ENCODE results near the gene KLHL22. TPM values are rescaled to one million over a fixed set of nuclear protein-coding genes. Genes with fewer than 3 reads are reported as not detected.

KLHL22 gene
- total RNA-seq, 4 donors from 2014 or later, result 38.0 to 76.9 (median 61.0) TPM

DNA sequence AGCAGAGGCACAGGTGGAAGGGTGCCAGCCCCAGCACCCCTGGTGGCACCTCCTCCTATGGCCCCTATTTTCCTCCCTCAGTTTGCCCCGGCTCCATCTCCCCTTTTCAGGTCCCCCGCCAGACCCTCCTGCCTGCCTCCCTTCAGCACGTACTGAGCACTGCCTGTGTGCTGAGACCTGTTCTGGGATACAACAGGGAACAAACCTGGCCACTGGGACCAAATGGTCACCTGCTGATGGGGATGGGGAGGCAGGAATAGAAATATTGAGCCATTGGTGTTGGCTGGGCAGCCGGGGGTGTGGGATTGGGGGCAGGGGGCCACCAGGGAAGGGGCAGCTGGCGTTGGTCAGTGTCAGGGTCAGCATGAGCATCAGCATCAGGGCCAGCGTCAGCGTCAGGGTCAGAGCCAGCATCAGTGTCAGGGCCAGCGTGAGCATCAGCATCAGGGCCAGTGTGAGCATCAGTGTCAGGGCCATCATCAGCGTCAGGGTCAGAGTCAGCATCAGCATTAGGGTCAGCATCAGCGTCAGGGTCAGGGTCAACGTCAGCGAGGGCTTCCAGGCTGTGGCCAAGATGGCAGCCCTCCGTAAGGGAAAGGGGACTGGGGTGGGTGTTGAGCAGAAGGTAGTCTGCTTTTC lies 94.1 kb downstream of the KLHL22 start:
- no peak overlapping the region for H3K27ac ChIP-seq
- no peaks in the 10 kb centered on the region for H3K27me3 ChIP-seq
- peaks cover 10 to 11% of the 10 kb centered on the region in 2 donors for H3K36me3 ChIP-seq
- no peak for DNase-seq
- intact Hi-C loops (cut with DNase I), result no loop called here
- no peaks in the 10 kb centered on the region for H3K9me3 ChIP-seq
- TF ChIP-seq, protein P1, sequence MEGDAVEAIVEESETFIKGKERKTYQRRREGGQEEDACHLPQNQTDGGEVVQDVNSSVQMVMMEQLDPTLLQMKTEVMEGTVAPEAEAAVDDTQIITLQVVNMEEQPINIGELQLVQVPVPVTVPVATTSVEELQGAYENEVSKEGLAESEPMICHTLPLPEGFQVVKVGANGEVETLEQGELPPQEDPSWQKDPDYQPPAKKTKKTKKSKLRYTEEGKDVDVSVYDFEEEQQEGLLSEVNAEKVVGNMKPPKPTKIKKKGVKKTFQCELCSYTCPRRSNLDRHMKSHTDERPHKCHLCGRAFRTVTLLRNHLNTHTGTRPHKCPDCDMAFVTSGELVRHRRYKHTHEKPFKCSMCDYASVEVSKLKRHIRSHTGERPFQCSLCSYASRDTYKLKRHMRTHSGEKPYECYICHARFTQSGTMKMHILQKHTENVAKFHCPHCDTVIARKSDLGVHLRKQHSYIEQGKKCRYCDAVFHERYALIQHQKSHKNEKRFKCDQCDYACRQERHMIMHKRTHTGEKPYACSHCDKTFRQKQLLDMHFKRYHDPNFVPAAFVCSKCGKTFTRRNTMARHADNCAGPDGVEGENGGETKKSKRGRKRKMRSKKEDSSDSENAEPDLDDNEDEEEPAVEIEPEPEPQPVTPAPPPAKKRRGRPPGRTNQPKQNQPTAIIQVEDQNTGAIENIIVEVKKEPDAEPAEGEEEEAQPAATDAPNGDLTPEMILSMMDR (IDR thresholded peaks at IDR 0.05), result no peak
- no peak for TF ChIP-seq POLR2A (IDR thresholded peaks at IDR 0.05)
- WGBS, 2 donors, result 85 to 88% methylated on average over 10 to 13 of the region's 13 CpGs
- H3K4me1 ChIP-seq, result peaks cover 4 to 18% of the 10 kb centered on the region in 2 donors
- no peak overlapping the region for H3K4me3 ChIP-seq (replicated peaks in 1 of 3)

DNA sequence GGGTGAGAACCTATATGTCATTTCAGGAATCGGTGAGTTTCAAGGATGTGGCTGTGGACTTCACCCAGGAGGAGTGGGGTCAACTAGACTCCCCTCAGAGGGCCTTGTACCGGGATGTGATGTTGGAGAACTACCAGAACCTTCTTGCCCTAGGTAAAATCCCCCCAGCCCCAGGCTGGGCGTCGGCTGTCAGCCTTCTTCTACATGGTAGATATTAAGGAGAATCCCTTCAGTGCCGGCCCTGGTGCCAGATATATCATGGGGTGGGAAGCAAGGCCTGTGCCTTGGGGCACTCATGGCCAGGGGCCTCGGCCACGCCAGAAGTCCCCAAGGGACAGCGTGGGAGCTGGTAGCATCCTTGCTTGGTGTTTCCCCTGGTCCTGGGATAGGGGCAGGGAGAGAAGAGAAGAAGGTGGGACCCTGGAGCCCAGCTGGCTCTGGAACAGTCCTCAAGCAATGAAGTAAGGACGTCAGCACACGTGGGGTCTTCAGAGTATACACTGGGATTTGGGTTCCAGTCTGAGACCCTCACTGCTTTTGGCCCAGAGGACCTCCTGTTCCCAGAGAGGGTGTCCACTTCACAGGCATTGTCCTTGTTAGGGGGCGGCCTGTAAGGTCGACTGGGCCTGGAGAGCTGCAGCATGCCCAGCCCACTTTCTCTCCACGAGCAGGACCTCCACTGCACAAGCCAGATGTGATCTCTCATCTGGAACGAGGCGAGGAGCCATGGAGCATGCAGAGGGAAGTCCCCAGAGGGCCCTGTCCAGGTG lies 94.8 kb downstream of the KLHL22 start:
- Histone ChIP-seq H3K27me3 (no peaks in the 10 kb centered on the region), H3K27ac (no peak overlapping the region), H3K36me3 (peaks cover 4 to 7% of the 10 kb centered on the region in 2 donors), H3K9me3 (no peaks in the 10 kb centered on the region), H3K4me3 (replicated peaks in 1 of 3) (no peak overlapping the region), H3K4me1 (peaks cover 4 to 18% of the 10 kb centered on the region in 2 donors)
- WGBS, 2 donors, result 64 to 82% methylated on average over 9 to 13 of the region's 15 CpGs
- DNase-seq, result peak; percentile 71 to 75
- TF ChIP-seq POLR2A (IDR thresholded peaks at IDR 0.05), result no peak
- TF ChIP-seq, protein P1 (IDR thresholded peaks at IDR 0.05), result no peak
- intact Hi-C loops (cut with DNase I), result no loop called here

DNA sequence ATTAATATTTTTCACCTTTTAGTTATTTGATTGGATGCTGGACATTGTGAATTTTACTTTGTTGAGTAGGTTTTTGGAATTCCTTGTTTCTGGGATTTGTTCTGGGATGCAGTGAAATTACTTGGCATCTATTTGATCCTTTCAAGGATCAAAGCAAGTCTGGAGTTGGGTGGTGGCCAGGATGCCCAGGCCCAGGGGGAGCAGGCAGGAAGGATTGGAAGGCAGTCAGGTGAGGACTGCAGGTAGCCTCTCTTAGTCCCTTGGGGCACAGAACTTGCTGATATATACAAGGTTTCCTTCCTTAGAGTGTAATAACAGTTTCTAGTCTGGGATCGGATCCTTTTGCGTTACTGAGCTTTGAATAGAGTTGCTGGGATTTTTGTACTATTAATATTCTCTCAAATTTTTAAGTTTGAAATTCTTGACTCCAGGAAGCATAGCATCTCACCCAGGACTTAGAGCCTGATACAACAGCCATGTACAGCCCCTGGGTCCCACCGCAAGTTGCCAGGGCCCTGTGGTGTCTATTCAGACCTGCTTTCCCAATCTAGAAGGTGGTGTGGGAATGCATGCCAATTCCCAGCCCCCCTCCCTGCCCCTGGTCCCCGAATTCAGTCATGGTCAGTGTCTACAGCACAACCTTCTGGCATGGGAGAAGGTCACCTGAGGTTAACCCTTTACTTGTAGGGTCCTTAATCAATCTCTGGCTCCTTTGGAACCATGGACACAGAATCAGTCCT lies 95.6 kb downstream of the KLHL22 start:
- H3K9me3 ChIP-seq, result no peaks in the 10 kb centered on the region
- 49 to 59% methylated on average over 3 to 4 of the region's 4 CpGs for WGBS, 2 donors
- no peak for TF ChIP-seq POLR2A (IDR thresholded peaks at IDR 0.05)
- TF ChIP-seq, protein P1 (IDR thresholded peaks at IDR 0.05), result no peak
- no peaks in the 10 kb centered on the region for H3K27me3 ChIP-seq
- H3K4me1 ChIP-seq, result peaks cover 9 to 26% of the 10 kb centered on the region in 2 donors
- no peaks in the 10 kb centered on the region for H3K36me3 ChIP-seq
- no peak overlapping the region for H3K4me3 ChIP-seq (replicated peaks in 1 of 3)
- peak; percentile 65 to 67 for DNase-seq
- intact Hi-C loops (cut with DNase I), result no loop called here
- H3K27ac ChIP-seq, result no peak overlapping the region

DNA sequence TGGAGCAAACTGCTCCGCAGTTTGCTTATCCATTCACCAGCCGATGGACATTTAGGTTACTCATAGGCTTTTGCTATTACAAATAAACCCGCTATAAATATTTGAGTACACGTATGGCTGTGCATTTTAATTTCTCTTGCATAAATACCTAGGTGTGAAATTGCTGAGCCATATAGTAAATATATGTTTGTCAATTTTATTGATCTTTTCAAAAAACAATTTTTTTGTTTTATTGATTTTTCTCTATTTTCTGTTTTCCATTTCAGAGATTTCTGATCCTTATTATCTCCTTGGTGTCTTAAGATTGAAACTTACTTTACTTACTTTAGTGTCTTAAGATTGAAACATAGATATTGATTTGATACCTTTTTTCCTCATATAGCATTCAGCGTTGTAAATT lies 97.2 kb downstream of the KLHL22 start:
- DNase-seq, result no peak
- no peak overlapping the region for H3K27ac ChIP-seq
- intact Hi-C loops (cut with DNase I), result no loop called here
- H3K36me3 ChIP-seq, result no peaks in the 10 kb centered on the region
- H3K4me1 ChIP-seq, result peaks cover 15 to 37% of the 10 kb centered on the region in 2 donors
- no peaks in the 10 kb centered on the region for H3K27me3 ChIP-seq
- no peak overlapping the region for H3K4me3 ChIP-seq (replicated peaks in 1 of 3)
- 98 to 99% methylated on average over 5 of the region's 5 CpGs for WGBS, 2 donors
- TF ChIP-seq, protein P1 (IDR thresholded peaks at IDR 0.05), result no peak
- no peaks in the 10 kb centered on the region for H3K9me3 ChIP-seq
